ENCODE data around the gene MIB1.
"Not testable (repeated sequence)": the region's sequence is repeated elsewhere in the genome, so short reads cannot be mapped to it uniquely, and the experiment has no call there.

- not testable (repeated sequence) for TF ChIP-seq CTCF, POLR2A, POLR2AphosphoS5 (IDR thresholded peaks at IDR 0.05)
These were observed 3.7 kb upstream of the MIB1 start for GRCh38 chr18:21736926-21737325.
